Erythroblast (primary cell): ENCODE results near the gene NR3C1.

Experiments
- GATA1 ChIP-seq: IDR thresholded peaks from 2 replicates; pipeline ENCODE4 v1.6.1; 2011; ENCODE audit warnings: low read depth, mild to moderate bottlenecking, control low read depth, low read length, moderate library complexity
- POLR2A ChIP-seq: IDR thresholded peaks from 2 replicates; pipeline ENCODE4 v1.6.1; 2011; ENCODE audit warnings: mild to moderate bottlenecking, low read length

- TF ChIP-seq POLR2A: no peak
- no peak for TF ChIP-seq GATA1
Measured at GRCh38 chr5:143372187-143372829, 31.2 kb downstream of the NR3C1 start.
